Germinal center (tissue), 1 donor: ENCODE results near the gene SRMS.

Experiments used
- DNase-seq: peaks from one replicate; pipeline ENCODE4 v3.0.0; 2012; ENCODE audit warnings: mixed read lengths, low spot score

The SRMS gene

GRCh38 chr20:63537525-63538203, 9.9 kb downstream of the SRMS start:
- peak; percentile 98 for DNase-seq

GRCh38 chr20:63536997-63537524, 10.5 kb downstream of the SRMS start, which contains the start of gene PTK6:
Gene PTK6 (minus strand): TSS chr20:63537376. CDS start chr20:63537314, 62 bp downstream.
- peak; percentile 73 for DNase-seq

GRCh38 chr20:63536241-63536977, 11.1 kb downstream of the SRMS start:
- DNase-seq: no peak

GRCh38 chr20:63534831-63535651, 12.5 kb downstream of the SRMS start:
- no peak for DNase-seq

GRCh38 chr20:63534427-63534830, 13.1 kb downstream of the SRMS start:
- no peak for DNase-seq

- DNase-seq: no peak
Observed at GRCh38 chr20:63533871-63534393, 13.6 kb downstream of the SRMS start.

- DNase-seq: no peak
Observed at GRCh38 chr20:63533388-63533787, 14.2 kb downstream of the SRMS start.

- no peak for DNase-seq
Observed at GRCh38 chr20:63532449-63532971, 15.0 kb downstream of the SRMS start.

- no peak for DNase-seq
Observed at GRCh38 chr20:63531686-63532448, 15.7 kb downstream of the SRMS start.

GRCh38 chr20:63530788-63531160, 16.8 kb downstream of the SRMS start:
- no peak for DNase-seq

- no peak for DNase-seq
Observed at GRCh38 chr20:63529861-63530787, 17.4 kb downstream of the SRMS start.

- no peak for DNase-seq
Observed at GRCh38 chr20:63529180-63529860, 18.2 kb downstream of the SRMS start.

- DNase-seq: no peak
Observed at GRCh38 chr20:63527184-63527583, 20.4 kb downstream of the SRMS start.

GRCh38 chr20:63525971-63526370, 21.6 kb downstream of the SRMS start:
- DNase-seq: no peak

GRCh38 chr20:63525185-63525584, 22.4 kb downstream of the SRMS start:
- no peak for DNase-seq

- DNase-seq: no peak
Observed at GRCh38 chr20:63522981-63523611, 24.5 kb downstream of the SRMS start.

- no peak for DNase-seq
Observed at GRCh38 chr20:63522091-63522868, 25.3 kb downstream of the SRMS start.

- DNase-seq: no peak
Observed at GRCh38 chr20:63521602-63522001, 25.9 kb downstream of the SRMS start.
